GM23338 (cell line): ENCODE results near the gene PALMD. TPM values are rescaled to one million over a fixed set of nuclear protein-coding genes. Genes with fewer than 3 reads are reported as not detected.

Experiments
- ATAC-seq: fragments of 200-7000 bp; cut with Tn5 transposase; 3 replicates; pipeline ENCODE4 v1.9.1; 2020
- DNase-seq: peaks from one replicate; pipeline ENCODE4 v3.0.0-alpha.2; 2015; ENCODE audit warnings: low spot score
- H2AFZ ChIP-seq: fragments of 200-600 bp; sonication (generic); 2 replicates; pipeline ENCODE4 v1.8.0; 2016; ENCODE audit warnings: antibody characterized with exemption, mild to moderate bottlenecking, moderate library complexity
- H3F3A ChIP-seq: fragments of 200-600 bp; sonication (generic); replicated peaks from 2 replicates; pipeline ENCODE4 v1.8.0; 2017; ENCODE audit warnings: antibody characterized with exemption, mixed run types, low read depth
- H3K27ac ChIP-seq: fragments of 200-600 bp; sonication (generic); 2 replicates; pipeline ENCODE4 v1.6.1; 2016; ENCODE audit warnings: low read depth
- H3K27me3 ChIP-seq: fragments of 200-600 bp; sonication (generic); 2 replicates; pipeline ENCODE4 v1.8.0; 2016; ENCODE audit warnings: mild to moderate bottlenecking, mixed run types, moderate library complexity; ENCODE audit not compliant: insufficient read depth
- H3K36me3 ChIP-seq: fragments of 200-600 bp; sonication (generic); 2 replicates; pipeline ENCODE4 v1.8.0; 2016; ENCODE audit warnings: mild to moderate bottlenecking; ENCODE audit not compliant: insufficient read depth
- H3K4me1 ChIP-seq: fragments of 200-600 bp; sonication (generic); 2 replicates; pipeline ENCODE4 v1.8.0; 2016; ENCODE audit warnings: mild to moderate bottlenecking, moderate library complexity; ENCODE audit not compliant: insufficient read depth
- H3K4me2 ChIP-seq: fragments of 200-600 bp; sonication (generic); 2 replicates; pipeline ENCODE4 v1.7.1; 2017; ENCODE audit warnings: mixed run types
- H3K4me3 ChIP-seq: fragments of 200-600 bp; sonication (generic); 2 replicates; pipeline ENCODE4 v1.6.1; 2016; ENCODE audit warnings: mixed run types
- H3K79me2 ChIP-seq: fragments of 200-600 bp; sonication (generic); replicated peaks from 2 replicates; pipeline ENCODE4 v1.8.0; 2017; ENCODE audit warnings: mild to moderate bottlenecking; ENCODE audit not compliant: insufficient read depth
- H3K9me2 ChIP-seq: fragments of 200-600 bp; sonication (generic); 2 replicates; pipeline ENCODE4 v1.8.0; 2017; ENCODE audit not compliant: insufficient read depth
- H4K20me1 ChIP-seq: fragments of 200-600 bp; sonication (generic); replicated peaks from 2 replicates; pipeline ENCODE4 v1.8.0; 2017; ENCODE audit warnings: mild to moderate bottlenecking; ENCODE audit not compliant: insufficient read depth
- H3K27ac Mint-ChIP-seq: 2 replicates; pipeline ENCODE4 v1.8.0; 2020; ENCODE audit warnings: inconsistent platforms, mild to moderate bottlenecking, moderate library complexity, mixed read lengths
- H3K27me3 Mint-ChIP-seq: 3 replicates; pipeline ENCODE4 v1.8.0; 2022; ENCODE audit warnings: low read depth, mild to moderate bottlenecking, moderate library complexity, mixed read lengths, inconsistent platforms; ENCODE audit not compliant: insufficient read depth, poor library complexity
- H3K36me3 Mint-ChIP-seq: 3 replicates; pipeline ENCODE4 v1.8.0; 2021; ENCODE audit warnings: low read depth, mild to moderate bottlenecking, inconsistent platforms, moderate library complexity, mixed read lengths
- H3K4me1 Mint-ChIP-seq: 3 replicates; pipeline ENCODE4 v1.8.0; 2020; ENCODE audit warnings: mild to moderate bottlenecking, inconsistent platforms, mixed read lengths
- H3K4me3 Mint-ChIP-seq: 3 replicates; pipeline ENCODE4 v1.8.0; 2021; ENCODE audit warnings: moderate library complexity, mild to moderate bottlenecking, inconsistent platforms, mixed read lengths
- H3K9me3 Mint-ChIP-seq: 3 replicates; pipeline ENCODE4 v1.8.0; 2020; ENCODE audit warnings: moderate library complexity, mild to moderate bottlenecking, inconsistent platforms, mixed read lengths
- CREB1 ChIP-seq: fragments of 250-450 bp; sonication (Bioruptor Pico); IDR thresholded peaks from 2 replicates; pipeline ENCODE4 v1.5.0; 2020; ENCODE audit warnings: low read depth, mild to moderate bottlenecking, moderate library complexity
- ETS1 ChIP-seq: IDR thresholded peaks from 2 replicates; pipeline ENCODE4 v1.6.1; 2016; ENCODE audit warnings: antibody characterized with exemption
- EZH2 ChIP-seq: fragments of 200-600 bp; sonication (generic); IDR thresholded peaks from one replicate; pipeline ENCODE4 v1.8.0; 2017; ENCODE audit warnings: antibody characterized with exemption, mild to moderate bottlenecking, low read depth; ENCODE audit not compliant: unreplicated experiment
- EZH2phosphoT487 ChIP-seq: fragments of 200-600 bp; sonication (generic); IDR thresholded peaks from one replicate; pipeline ENCODE4 v1.8.1; 2018; ENCODE audit warnings: antibody characterized with exemption; ENCODE audit not compliant: unreplicated experiment
- JUNB ChIP-seq: IDR thresholded peaks from one replicate; pipeline ENCODE4 v1.6.1; 2016; ENCODE audit warnings: antibody characterized with exemption; ENCODE audit not compliant: unreplicated experiment
- NANOG ChIP-seq: IDR thresholded peaks from 2 replicates; pipeline ENCODE4 v1.6.1; 2016; ENCODE audit warnings: antibody characterized with exemption, borderline replicate concordance
- POLR2AphosphoS5 ChIP-seq: IDR thresholded peaks from 2 replicates; pipeline ENCODE4 v1.6.1; 2016; ENCODE audit warnings: antibody characterized with exemption, low read depth
- REST ChIP-seq: IDR thresholded peaks from one replicate; pipeline ENCODE4 v1.6.1; 2018; ENCODE audit warnings: antibody characterized with exemption; ENCODE audit not compliant: unreplicated experiment
- STAT1 ChIP-seq: IDR thresholded peaks from one replicate; pipeline ENCODE4 v1.6.1; 2016; ENCODE audit warnings: antibody characterized with exemption; ENCODE audit not compliant: unreplicated experiment
- polyA plus RNA-seq: library from polyadenylated mRNA; unstranded; fragments of >200 nt; fragmentation: Nextera tagmentation; extraction: Ambion mirVana; gene quantifications from 2 replicates; pipeline ENCODE4 v1.2.1, GENCODE V29; 2016
- total RNA-seq: library from RNA; depleted of rRNA; stranded (reverse); fragments of >200 nt; shearing (Covaris generic); gene quantifications from 2 replicates; pipeline ENCODE4 v1.2.3, GENCODE V29; 2014
- TF ChIP-seq, protein P1 (sequence below), 2 experiments: fragments of 200-600 bp in 1 of 2; sonication (generic) in 1 of 2; conservative IDR thresholded peaks; 2 replicates each; pipeline versions ENCODE4 v1.5.1 to v1.6.1; 2016 to 2017; ENCODE audit warnings: antibody characterized with exemption in 2 of 2, low read depth in 2 of 2, mild to moderate bottlenecking in 2 of 2, moderate library complexity in 1 of 2

Gene PALMD
- total and polyA plus RNA-seq, 2 experiments from 2014 or later: not detected

DNA sequence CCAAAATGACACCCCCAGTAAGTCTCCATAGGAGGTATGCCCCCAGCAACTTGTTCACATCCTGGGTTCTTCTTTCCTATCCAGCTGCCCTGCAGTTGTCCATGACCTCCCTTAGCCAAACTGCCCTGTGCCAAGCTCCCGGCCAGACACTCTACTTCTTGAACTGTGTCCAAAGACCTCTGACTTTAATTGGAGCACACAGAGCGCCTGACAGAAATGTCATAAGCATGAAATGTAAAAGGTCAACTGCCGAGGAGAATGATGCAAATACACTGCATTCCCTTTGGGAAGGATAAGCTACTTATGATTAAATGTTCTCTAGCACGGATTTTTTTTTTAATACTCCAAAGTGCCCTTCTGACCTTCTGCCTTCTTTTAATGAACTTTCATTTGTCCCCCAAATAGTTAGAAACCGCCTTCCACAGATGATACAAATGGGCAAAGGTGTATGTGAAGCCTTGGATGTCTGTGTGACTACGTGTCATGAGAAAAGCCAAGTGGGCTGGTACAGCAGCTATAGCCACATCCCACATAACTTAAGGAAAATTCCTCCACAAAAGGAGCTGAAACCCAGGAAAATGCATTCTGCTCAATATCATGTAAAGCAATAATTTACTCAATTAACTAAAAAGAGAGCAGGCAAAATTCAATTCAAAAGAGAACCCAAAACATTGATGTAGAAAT lies 26.8 kb downstream of the PALMD start:
- Mint-ChIP-seq H3K27me3 (no peaks in the 10 kb centered on the region), H3K36me3 (no peaks in the 10 kb centered on the region), H3K4me1 (peaks cover 7% of the 10 kb centered on the region; the same call in 2 of the 3 replicates), H3K9me3 (no peaks in the 10 kb centered on the region), H3K4me3 (no peak overlapping the region), H3K27ac (peak overlapping the region; percentile 36)
- H3K4me1 ChIP-seq: no peaks in the 10 kb centered on the region
- H3K27me3 ChIP-seq: no peaks in the 10 kb centered on the region
- no peak for ATAC-seq
- H4K20me1 ChIP-seq: no peaks in the 10 kb centered on the region
- no peaks in the 10 kb centered on the region for H3K36me3 ChIP-seq
- H3K4me3 ChIP-seq: no peak overlapping the region
- no peak overlapping the region for H3K27ac ChIP-seq
- H3K9me2 ChIP-seq: no peaks in the 10 kb centered on the region
- H3K4me2 ChIP-seq: no peak overlapping the region
- no peak for DNase-seq
- no peak overlapping the region for H2AFZ ChIP-seq
- TF ChIP-seq EZH2phosphoT487 (no peak), NANOG (no peak), REST (no peak), CREB1 (CRISPR knock-in tag) (no peak), STAT1 (no peak), EZH2 (no peak), POLR2AphosphoS5 (no peak), ETS1 (no peak), JUNB (no peak)
- TF ChIP-seq, protein P1, sequence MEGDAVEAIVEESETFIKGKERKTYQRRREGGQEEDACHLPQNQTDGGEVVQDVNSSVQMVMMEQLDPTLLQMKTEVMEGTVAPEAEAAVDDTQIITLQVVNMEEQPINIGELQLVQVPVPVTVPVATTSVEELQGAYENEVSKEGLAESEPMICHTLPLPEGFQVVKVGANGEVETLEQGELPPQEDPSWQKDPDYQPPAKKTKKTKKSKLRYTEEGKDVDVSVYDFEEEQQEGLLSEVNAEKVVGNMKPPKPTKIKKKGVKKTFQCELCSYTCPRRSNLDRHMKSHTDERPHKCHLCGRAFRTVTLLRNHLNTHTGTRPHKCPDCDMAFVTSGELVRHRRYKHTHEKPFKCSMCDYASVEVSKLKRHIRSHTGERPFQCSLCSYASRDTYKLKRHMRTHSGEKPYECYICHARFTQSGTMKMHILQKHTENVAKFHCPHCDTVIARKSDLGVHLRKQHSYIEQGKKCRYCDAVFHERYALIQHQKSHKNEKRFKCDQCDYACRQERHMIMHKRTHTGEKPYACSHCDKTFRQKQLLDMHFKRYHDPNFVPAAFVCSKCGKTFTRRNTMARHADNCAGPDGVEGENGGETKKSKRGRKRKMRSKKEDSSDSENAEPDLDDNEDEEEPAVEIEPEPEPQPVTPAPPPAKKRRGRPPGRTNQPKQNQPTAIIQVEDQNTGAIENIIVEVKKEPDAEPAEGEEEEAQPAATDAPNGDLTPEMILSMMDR (conservative IDR thresholded peaks at IDR 0.05; ENCODE audit: low read depth in 2 of 2): no peak
- no peaks in the 10 kb centered on the region for H3K79me2 ChIP-seq
- H3F3A ChIP-seq: no peaks in the 10 kb centered on the region
